ENCODE measurements around the gene ORM2. TPM values are rescaled to one million over a fixed set of nuclear protein-coding genes. Genes with fewer than 3 reads are reported as not detected.

Gene ORM2
- polyA plus RNA-seq, 1 of the 3 experiments (the other 2 are of a cell fraction): not detected

GRCh38 chr9:114314881-114315722 is 14.6 kb upstream of the ORM2 start:
- Histone ChIP-seq H3K4me3 (ENCODE audit: low read depth in 2 of 2, low read length in 1 of 2) (no peak overlapping the region), H3K4me1 (ENCODE audit: control insufficient read depth in 1 of 2, insufficient read depth in 2 of 2, low read depth in 1 of 2, low read length in 1 of 2) (peaks cover 0 to 3% of the 10 kb centered on the region in 2 experiments; a peak in 1 of 4 replicates), H3K27me3 (ENCODE audit: insufficient read depth) (no peaks in the 10 kb centered on the region), H3F3A (replicated peaks; ENCODE audit: insufficient read depth) (no peaks in the 10 kb centered on the region), H4K20me1 (ENCODE audit: insufficient read depth) (no peaks in the 10 kb centered on the region), H3K36me3 (replicated peaks in 1 of 2; ENCODE audit: control insufficient read depth in 1 of 2, insufficient read depth in 2 of 2, low read length in 1 of 2) (peaks cover 0 to 3% of the 10 kb centered on the region in 2 experiments), H3K27ac (ENCODE audit: low read depth in 2 of 2, low read length in 1 of 2) (no peak overlapping the region), H3K79me2 (ENCODE audit: insufficient read depth) (no peaks in the 10 kb centered on the region), H3K9me2 (no peaks in the 10 kb centered on the region), H2AFZ (ENCODE audit: low read depth) (no peak overlapping the region), H3K9ac (no peak overlapping the region), H3K9me3 (no peaks in the 10 kb centered on the region), H3K4me2 (no peak overlapping the region)
- DNase-seq: no peak
- CTCF ChIA-PET: interaction anchor here (1.2 to 2.3 kb wide), 4 partner anchors 24 to 232 kb away, joined by 3 to 15 read pairs (median 9); no protein-coding TSS in a partner anchor
- POLR2A ChIA-PET: no interaction called here
- TF ChIP-seq REST (IDR thresholded peaks at IDR 0.05; ENCODE audit: low read depth, low read length) (no peak), PBX3 (IDR thresholded peaks at IDR 0.05) (no peak), JUND (IDR thresholded peaks at IDR 0.05) (no peak), EZH2phosphoT487 (IDR thresholded peaks at IDR 0.05; ENCODE audit: borderline replicate concordance, low read depth) (no peak), FOXJ3 (CRISPR knock-in tag; IDR thresholded peaks at IDR 0.05) (no peak), SMC3 (IDR thresholded peaks at IDR 0.05; ENCODE audit: low read depth, low read length) (no peak), POLR2AphosphoS5 (IDR thresholded peaks at IDR 0.05; ENCODE audit: low read depth, low read length) (no peak), RXRA (IDR thresholded peaks at IDR 0.05; ENCODE audit: borderline replicate concordance, low read depth) (no peak), USF1 (IDR thresholded peaks at IDR 0.05; ENCODE audit: borderline replicate concordance, low read depth) (no peak), SIN3A (IDR thresholded peaks at IDR 0.05; ENCODE audit: borderline replicate concordance, low read depth, low read length) (no peak), GABPA (IDR thresholded peaks at IDR 0.05; ENCODE audit: low read depth) (no peak), ELF1 (IDR thresholded peaks at IDR 0.05) (no peak), IRF3 (IDR thresholded peaks at IDR 0.05; ENCODE audit: low read depth, low read length) (no peak), GATA2 (CRISPR knock-in tag; IDR thresholded peaks at IDR 0.05) (no peak), MXI1 (IDR thresholded peaks at IDR 0.05; ENCODE audit: low read depth, low read length) (no peak), FOXM1 (IDR thresholded peaks at IDR 0.05; ENCODE audit: low read depth) (no peak), NFIC (IDR thresholded peaks at IDR 0.05; ENCODE audit: borderline replicate concordance) (no peak), USF2 (IDR thresholded peaks at IDR 0.05; ENCODE audit: borderline replicate concordance, low read depth, low read length) (no peak)
- 89% methylated on average over 7 of the region's 8 CpGs for WGBS (ENCODE audit: low lambda C conversion rate)

All from SK-N-SH (cell line).